ENCODE measurements around the gene HFM1.
"Not testable (repeated sequence)": the region's sequence is repeated elsewhere in the genome, so short reads cannot be mapped to it uniquely, and the experiment has no call there.

HFM1 gene

GRCh38 chr1:91307784-91308409 lies 96.7 kb downstream of the HFM1 start:
- Histone ChIP-seq H3K4me3 (ENCODE audit: low read length, poor library complexity, severe bottlenecking) (no peak overlapping the region), H3F3A (ENCODE audit: low read depth) (no peaks in the 10 kb centered on the region), H3K79me2 (ENCODE audit: insufficient read depth, low read length) (no peaks in the 10 kb centered on the region), H3K9ac (ENCODE audit: low read depth, low read length, poor library complexity, severe bottlenecking) (no peak overlapping the region), H3K27me3 (ENCODE audit: insufficient read depth, low read length, poor library complexity, severe bottlenecking) (no peaks in the 10 kb centered on the region), H3K9me3 (ENCODE audit: insufficient read depth, low read depth, low read length) (peaks cover 6% of the 10 kb centered on the region; the same call in 1 of the 2 replicates), H3K4me1 (ENCODE audit: insufficient read depth, low read length, poor library complexity, severe bottlenecking) (no peaks in the 10 kb centered on the region), H2AFZ (ENCODE audit: low read length) (no peak overlapping the region), H3K36me3 (ENCODE audit: insufficient read depth, low read length) (no peaks in the 10 kb centered on the region), H4K20me1 (ENCODE audit: insufficient read depth, low read length, poor library complexity, severe bottlenecking) (no peaks in the 10 kb centered on the region), H3K4me2 (ENCODE audit: low read depth, low read length, poor library complexity, severe bottlenecking) (no peak overlapping the region), H3K9me2 (replicated peaks; ENCODE audit: low read depth, low read length) (no peaks in the 10 kb centered on the region)
- no peak for TF ChIP-seq EZH2phosphoT487 (IDR thresholded peaks at IDR 0.05; ENCODE audit: borderline replicate concordance)
- no peak for TF ChIP-seq CTCF (conservative IDR thresholded peaks at IDR 0.05; ENCODE audit: low read length)

- Histone ChIP-seq H2AFZ (ENCODE audit: low read length) (no peak overlapping the region), H3K36me3 (ENCODE audit: insufficient read depth, low read length) (no peaks in the 10 kb centered on the region), H3K9me2 (replicated peaks; ENCODE audit: low read depth, low read length) (no peaks in the 10 kb centered on the region), H3K9me3 (ENCODE audit: insufficient read depth, low read depth, low read length) (peaks cover 6% of the 10 kb centered on the region; the same call in 1 of the 2 replicates), H4K20me1 (ENCODE audit: insufficient read depth, low read length, poor library complexity, severe bottlenecking) (no peaks in the 10 kb centered on the region), H3K27me3 (ENCODE audit: insufficient read depth, low read length, poor library complexity, severe bottlenecking) (no peaks in the 10 kb centered on the region), H3F3A (ENCODE audit: low read depth) (no peaks in the 10 kb centered on the region), H3K4me1 (ENCODE audit: insufficient read depth, low read length, poor library complexity, severe bottlenecking) (no peaks in the 10 kb centered on the region), H3K79me2 (ENCODE audit: insufficient read depth, low read length) (no peaks in the 10 kb centered on the region), H3K4me2 (ENCODE audit: low read depth, low read length, poor library complexity, severe bottlenecking) (no peak overlapping the region), H3K4me3 (ENCODE audit: low read length, poor library complexity, severe bottlenecking) (no peak overlapping the region), H3K9ac (ENCODE audit: low read depth, low read length, poor library complexity, severe bottlenecking) (no peak overlapping the region)
- TF ChIP-seq CTCF (conservative IDR thresholded peaks at IDR 0.05; ENCODE audit: low read length), result no peak
- no peak for TF ChIP-seq EZH2phosphoT487 (IDR thresholded peaks at IDR 0.05; ENCODE audit: borderline replicate concordance)
Measured at GRCh38 chr1:91303165-91303564, 101.5 kb downstream of the HFM1 start.

GRCh38 chr1:91288843-91289553 lies 115.6 kb downstream of the HFM1 start:
- not testable (repeated sequence) for H3K9ac ChIP-seq (ENCODE audit: low read depth, low read length, poor library complexity, severe bottlenecking); H4K20me1 ChIP-seq (ENCODE audit: insufficient read depth, low read length, poor library complexity, severe bottlenecking); H3K4me3 ChIP-seq (ENCODE audit: low read length, poor library complexity, severe bottlenecking); H3K27me3 ChIP-seq (ENCODE audit: insufficient read depth, low read length, poor library complexity, severe bottlenecking); H3K36me3 ChIP-seq (ENCODE audit: insufficient read depth, low read length); H3K4me1 ChIP-seq (ENCODE audit: insufficient read depth, low read length, poor library complexity, severe bottlenecking); H2AFZ ChIP-seq (ENCODE audit: low read length); H3K9me3 ChIP-seq (ENCODE audit: insufficient read depth, low read depth, low read length); H3K4me2 ChIP-seq (ENCODE audit: low read depth, low read length, poor library complexity, severe bottlenecking); H3K79me2 ChIP-seq (ENCODE audit: insufficient read depth, low read length); H3F3A ChIP-seq (ENCODE audit: low read depth); H3K9me2 ChIP-seq (replicated peaks; ENCODE audit: low read depth, low read length)

GRCh38 chr1:91286962-91287317 lies 117.7 kb downstream of the HFM1 start:
- not testable (repeated sequence) for H3K9me3 ChIP-seq (ENCODE audit: insufficient read depth, low read depth, low read length); H4K20me1 ChIP-seq (ENCODE audit: insufficient read depth, low read length, poor library complexity, severe bottlenecking); H3K9ac ChIP-seq (ENCODE audit: low read depth, low read length, poor library complexity, severe bottlenecking); H3K9me2 ChIP-seq (replicated peaks; ENCODE audit: low read depth, low read length); H3K27me3 ChIP-seq (ENCODE audit: insufficient read depth, low read length, poor library complexity, severe bottlenecking); H3K4me1 ChIP-seq (ENCODE audit: insufficient read depth, low read length, poor library complexity, severe bottlenecking); H3F3A ChIP-seq (ENCODE audit: low read depth); H3K79me2 ChIP-seq (ENCODE audit: insufficient read depth, low read length); H2AFZ ChIP-seq (ENCODE audit: low read length); H3K4me3 ChIP-seq (ENCODE audit: low read length, poor library complexity, severe bottlenecking); H3K4me2 ChIP-seq (ENCODE audit: low read depth, low read length, poor library complexity, severe bottlenecking); H3K36me3 ChIP-seq (ENCODE audit: insufficient read depth, low read length)

GRCh38 chr1:91286259-91286961 lies 118.2 kb downstream of the HFM1 start:
- not testable (repeated sequence) for H3K36me3 ChIP-seq (ENCODE audit: insufficient read depth, low read length); H3F3A ChIP-seq (ENCODE audit: low read depth); H3K4me2 ChIP-seq (ENCODE audit: low read depth, low read length, poor library complexity, severe bottlenecking); H4K20me1 ChIP-seq (ENCODE audit: insufficient read depth, low read length, poor library complexity, severe bottlenecking); H3K79me2 ChIP-seq (ENCODE audit: insufficient read depth, low read length); H3K9me3 ChIP-seq (ENCODE audit: insufficient read depth, low read depth, low read length); H3K4me1 ChIP-seq (ENCODE audit: insufficient read depth, low read length, poor library complexity, severe bottlenecking); H3K4me3 ChIP-seq (ENCODE audit: low read length, poor library complexity, severe bottlenecking); H3K27me3 ChIP-seq (ENCODE audit: insufficient read depth, low read length, poor library complexity, severe bottlenecking); H3K9ac ChIP-seq (ENCODE audit: low read depth, low read length, poor library complexity, severe bottlenecking); H2AFZ ChIP-seq (ENCODE audit: low read length); H3K9me2 ChIP-seq (replicated peaks; ENCODE audit: low read depth, low read length)

Measured in Loucy (cell line).